ENCODE measurements around the gene MYOT. TPM values are rescaled to one million over a fixed set of nuclear protein-coding genes. Genes with fewer than 3 reads are reported as not detected.

MYOT gene
- total RNA-seq, 1 donor from 2014 or later = not detected

DNA sequence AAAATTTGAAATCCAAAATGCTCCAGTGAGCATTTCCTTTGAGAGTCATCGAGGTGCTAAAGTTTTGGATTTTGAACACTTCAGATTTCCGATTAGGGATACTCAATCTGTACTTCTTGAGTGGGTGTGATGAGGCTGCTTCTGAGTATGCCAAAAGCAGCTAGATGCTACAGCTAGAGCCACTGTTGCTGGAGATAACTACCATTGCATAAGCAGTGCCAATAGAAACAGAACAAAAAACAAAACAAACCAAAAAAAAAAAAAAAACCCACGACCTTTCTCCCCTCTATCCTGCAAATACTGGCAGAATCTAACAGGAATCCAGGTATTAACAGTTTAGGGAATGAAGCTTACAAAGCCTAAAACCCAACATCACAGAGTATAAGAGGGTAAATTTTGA, 65.1 kb downstream of the MYOT start:
- peaks cover 21% of the 10 kb centered on the region for H3K36me3 Mint-ChIP-seq
- no peak for DNase-seq (ENCODE audit: low spot score in 2 of 2, unreplicated experiment in 2 of 2)
- TF ChIP-seq CTCF (IDR thresholded peaks at IDR 0.05; ENCODE audit: unreplicated experiment) = no peak
- no peaks in the 10 kb centered on the region for H3K9me3 Mint-ChIP-seq
- H3K4me1 Mint-ChIP-seq = peaks cover 16% of the 10 kb centered on the region
- H3K27me3 Mint-ChIP-seq (ENCODE audit: low read depth) = no peaks in the 10 kb centered on the region
- no peak overlapping the region for H3K4me3 Mint-ChIP-seq
- H3K27ac Mint-ChIP-seq = no peak overlapping the region

- Mint-ChIP-seq H3K4me3 (no peak overlapping the region), H3K27me3 (ENCODE audit: low read depth) (no peaks in the 10 kb centered on the region), H3K4me1 (peaks cover 16% of the 10 kb centered on the region), H3K27ac (peak overlapping the region; percentile 36), H3K36me3 (peaks cover 19% of the 10 kb centered on the region), H3K9me3 (no peaks in the 10 kb centered on the region)
- no peak for TF ChIP-seq CTCF (IDR thresholded peaks at IDR 0.05; ENCODE audit: unreplicated experiment)
- DNase-seq (ENCODE audit: low spot score in 2 of 2, unreplicated experiment in 2 of 2) = no peak
Observed at GRCh38 chr5:137933491-137933911, 65.8 kb downstream of the MYOT start.

GRCh38 chr5:137935190-137935589, 67.5 kb downstream of the MYOT start:
- H3K27me3 Mint-ChIP-seq (ENCODE audit: low read depth) = no peaks in the 10 kb centered on the region
- no peak overlapping the region for H3K27ac Mint-ChIP-seq
- peaks cover 28% of the 10 kb centered on the region for H3K36me3 Mint-ChIP-seq
- no peak for DNase-seq (ENCODE audit: low spot score in 2 of 2, unreplicated experiment in 2 of 2)
- no peaks in the 10 kb centered on the region for H3K9me3 Mint-ChIP-seq
- H3K4me1 Mint-ChIP-seq = peaks cover 12% of the 10 kb centered on the region
- H3K4me3 Mint-ChIP-seq = no peak overlapping the region
- no peak for TF ChIP-seq CTCF (IDR thresholded peaks at IDR 0.05; ENCODE audit: unreplicated experiment)

DNA sequence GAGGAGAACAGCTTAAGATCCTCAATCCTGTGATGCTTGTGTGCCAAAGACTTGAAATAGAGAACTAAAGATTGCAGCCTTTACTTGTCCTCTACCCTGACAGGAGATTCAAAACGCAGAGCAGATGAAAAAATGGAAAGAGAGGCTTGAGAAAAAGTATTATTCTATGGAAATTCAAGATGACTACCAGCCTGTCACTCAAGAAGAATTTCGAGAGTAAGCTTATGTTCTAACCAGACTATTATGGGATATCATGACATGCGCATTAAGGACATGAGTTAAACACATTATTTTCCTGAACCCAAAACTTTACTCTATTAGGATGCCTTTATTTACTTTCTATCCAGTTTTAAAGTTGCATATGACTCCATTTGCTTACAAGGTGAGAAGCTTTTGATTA, 68.0 kb downstream of the MYOT start:
- H3K4me1 Mint-ChIP-seq = peaks cover 12% of the 10 kb centered on the region
- no peak for DNase-seq (ENCODE audit: low spot score in 2 of 2, unreplicated experiment in 2 of 2)
- no peak overlapping the region for H3K27ac Mint-ChIP-seq
- H3K36me3 Mint-ChIP-seq = peaks cover 32% of the 10 kb centered on the region
- no peaks in the 10 kb centered on the region for H3K27me3 Mint-ChIP-seq (ENCODE audit: low read depth)
- no peaks in the 10 kb centered on the region for H3K9me3 Mint-ChIP-seq
- H3K4me3 Mint-ChIP-seq = no peak overlapping the region
- TF ChIP-seq CTCF (IDR thresholded peaks at IDR 0.05; ENCODE audit: unreplicated experiment) = no peak

Other genes with a start within 250 kb of the MYOT start
- 12.7 to 16.5 TPM (median 13.1 TPM) in 3 replicates for gene KLHL3, start 131.8 kb upstream of the MYOT start, total RNA-seq
- 68.6 to 71.1 TPM (median 71.0 TPM) in 3 replicates for gene HNRNPA0, start 113.5 kb upstream of the MYOT start, total RNA-seq
- not detected in 3 replicates for gene PKD2L2, start 21.6 kb downstream of the MYOT start, total RNA-seq
- 52.5 to 57.9 TPM (median 56.4 TPM) in 3 replicates for gene FAM13B, start 165.2 kb downstream of the MYOT start, total RNA-seq
- not detected in 3 replicates for gene WNT8A, start 216.2 kb downstream of the MYOT start, total RNA-seq

Data from mesothelial cell of epicardium (in vitro differentiated cells).